Stomach (tissue), 4 donors: ENCODE data around the gene HOXB3.

Source experiments
- CTCF ChIP-seq, 7 experiments: fragments of 450-650 bp in 4 of 7; fragments of 200-600 bp in 3 of 7; sonication (generic) in 3 of 7; IDR thresholded peaks; one replicate each; pipeline ENCODE4 v1.5.1; 2016 to 2019; ENCODE audit warnings: antibody characterized with exemption in 7 of 7, control low read depth in 2 of 7, mild to moderate bottlenecking in 1 of 7
- POLR2A ChIP-seq, 4 donors: fragments of 450-650 bp; IDR thresholded peaks; one replicate each; pipeline ENCODE4 v1.6.1; 2016; ENCODE audit warnings: antibody characterized with exemption in 4 of 4, control low read depth in 2 of 4, mild to moderate bottlenecking in 1 of 4, moderate library complexity in 1 of 4
- POLR2AphosphoS5 ChIP-seq, 3 donors: sonication (generic); formaldehyde crosslinking; IDR thresholded peaks; one replicate each; pipeline ENCODE4 v1.6.1; 2016; ENCODE audit warnings: antibody characterized with exemption in 3 of 3

- TF ChIP-seq CTCF (IDR thresholded peaks at IDR 0.05) (no peak), POLR2A (IDR thresholded peaks at IDR 0.05) (no peak), POLR2AphosphoS5 (IDR thresholded peaks at IDR 0.05) (no peak)
Observed at GRCh38 chr17:48513666-48514455, 76.2 kb downstream of the HOXB3 start.
